Endothelial cell of umbilical vein (primary cell): ENCODE measurements around the gene CASP12. TPM values are rescaled to one million over a fixed set of nuclear protein-coding genes. Genes with fewer than 3 reads are reported as not detected.

Experiments
- BruUV-seq: library from RNA; stranded (reverse); fragments of 400-500 nt; replicated peaks from 2 replicates; lab custom pipeline; 2021; lab: Mats Ljungman, UMichigan
- CTCF ChIA-PET: fragments of 300-600, 350-600 bp; sonication (Branson Sonifier 250); formaldehyde crosslinking; loops from one replicate; lab custom pipeline; 2021; ENCODE audit warnings: antibody characterized with exemption, inconsistent platforms; lab: Charles Lee
- POLR2A ChIA-PET: fragments of 300-600, 350-600 bp; sonication (Branson Sonifier 250); formaldehyde crosslinking; loops from one replicate; lab custom pipeline; 2021; ENCODE audit warnings: antibody characterized with exemption, inconsistent platforms; lab: Charles Lee
- DNase-seq: peaks from one replicate; pipeline ENCODE4 v3.0.0-alpha.2; 2011; ENCODE audit warnings: low read depth, low spot score
- FAIRE-seq: peaks from 2 replicates; lab custom pipeline; 2011; peaks lifted over from hg19 to GRCh38; lab: Jason Lieb, UNC
- H2AFZ ChIP-seq: 2 replicates; pipeline ENCODE4 v1.6.0; 2012; ENCODE audit warnings: low read depth, low read length, control low read depth, inconsistent platforms
- H3K27ac ChIP-seq: 2 replicates; pipeline ENCODE4 v1.5.1; 2011; ENCODE audit warnings: low read depth, mild to moderate bottlenecking, control low read depth, low read length, moderate library complexity; ENCODE audit not compliant: insufficient read depth
- H3K27me3 ChIP-seq, 2 experiments: 2 replicates each; pipeline versions ENCODE4 v1.6.0 to v1.6.1; 2011; ENCODE audit warnings: low read length in 2 of 2, mixed read lengths in 1 of 2; ENCODE audit not compliant: control insufficient read depth in 2 of 2, insufficient read depth in 2 of 2
- H3K36me3 ChIP-seq, 2 experiments: 2 replicates in 1 of 2; 3 replicates in 1 of 2; pipeline ENCODE4 v1.5.1; 2011; ENCODE audit warnings: low read length in 2 of 2, mild to moderate bottlenecking in 1 of 2, moderate library complexity in 1 of 2; ENCODE audit not compliant: control insufficient read depth in 2 of 2, insufficient read depth in 2 of 2; ENCODE audit errors: extremely low read depth in 1 of 2
- H3K4me1 ChIP-seq: 3 replicates; pipeline ENCODE4 v1.5.1; 2011; ENCODE audit warnings: mild to moderate bottlenecking, low read length; ENCODE audit not compliant: control insufficient read depth, insufficient read depth; ENCODE audit errors: extremely low read depth
- H3K4me2 ChIP-seq: 2 replicates; pipeline ENCODE4 v1.6.1; 2011; ENCODE audit warnings: low read length, control low read depth, mixed read lengths; ENCODE audit not compliant: insufficient read depth
- H3K4me3 ChIP-seq, 3 experiments: fragments of 200-600 bp in 1 of 3; sonication (generic), shearing (Covaris generic) in 1 of 3; replicated peaks in 1 of 3; 2 replicates each; pipeline ENCODE4 v1.5.1; 2011 to 2016; ENCODE audit warnings: control low read depth in 3 of 3, low read length in 3 of 3, mild to moderate bottlenecking in 2 of 3, inconsistent platforms in 1 of 3, low read depth in 1 of 3, moderate library complexity in 1 of 3; ENCODE audit not compliant: insufficient read depth in 1 of 3
- H3K79me2 ChIP-seq: 2 replicates; pipeline ENCODE4 v1.6.0; 2012; ENCODE audit warnings: low read length, inconsistent platforms; ENCODE audit not compliant: control insufficient read depth, insufficient read depth
- H3K9ac ChIP-seq: replicated peaks from 2 replicates; pipeline ENCODE3; 2011; ENCODE audit warnings: low read length, control low read depth; ENCODE audit not compliant: insufficient read depth; ENCODE audit errors: extremely low read depth
- H3K9me1 ChIP-seq: replicated peaks from 3 replicates; pipeline ENCODE4 v1.6.0; 2011; ENCODE audit warnings: mild to moderate bottlenecking, low read length; ENCODE audit not compliant: control insufficient read depth, insufficient read depth; ENCODE audit errors: extremely low read depth
- H3K9me3 ChIP-seq: replicated peaks from 2 replicates; pipeline ENCODE4 v1.5.1; 2012; ENCODE audit warnings: low read length, inconsistent platforms; ENCODE audit not compliant: control insufficient read depth, insufficient read depth
- H4K20me1 ChIP-seq: replicated peaks from 2 replicates; pipeline ENCODE3; 2011; ENCODE audit warnings: mild to moderate bottlenecking, low read length; ENCODE audit not compliant: control insufficient read depth, insufficient read depth; ENCODE audit errors: extremely low read depth
- CTCF ChIP-seq, 2 donors: IDR thresholded peaks; 1 replicate in 1 of 2; 2 replicates in 1 of 2; pipeline ENCODE4 v1.5.1; 2011; ENCODE audit warnings: low read length in 2 of 2, mild to moderate bottlenecking in 2 of 2, moderate library complexity in 2 of 2, control low read depth in 1 of 2, inconsistent platforms in 1 of 2, low read depth in 1 of 2; ENCODE audit not compliant: insufficient read depth in 1 of 2; ENCODE audit errors: extremely low read depth in 1 of 2
- EZH2 ChIP-seq: IDR thresholded peaks from 2 replicates; pipeline ENCODE4 v1.6.1; 2012; ENCODE audit warnings: borderline replicate concordance, low read depth, mild to moderate bottlenecking, moderate library complexity, low read length, inconsistent platforms; ENCODE audit not compliant: severe bottlenecking
- FOS ChIP-seq: IDR thresholded peaks from 2 replicates; pipeline ENCODE4 v1.6.1; 2011; ENCODE audit warnings: mild to moderate bottlenecking, low read length, moderate library complexity, borderline replicate concordance; ENCODE audit not compliant: insufficient read depth
- GATA2 ChIP-seq: IDR thresholded peaks from 2 replicates; pipeline ENCODE4 v1.7.0; 2011; ENCODE audit warnings: low read depth, mild to moderate bottlenecking, moderate library complexity, mixed read lengths, low read length; ENCODE audit not compliant: insufficient read length, insufficient read depth
- MAX ChIP-seq: IDR thresholded peaks from 2 replicates; pipeline ENCODE4 v1.6.1; 2011; ENCODE audit not compliant: insufficient read depth, insufficient read length
- MYC ChIP-seq: IDR thresholded peaks from one replicate; pipeline ENCODE4 v1.6.1; 2011; ENCODE audit warnings: mild to moderate bottlenecking, low read depth, low read length
- POLR2AphosphoS5 ChIP-seq: IDR thresholded peaks from 2 replicates; pipeline ENCODE4 v1.6.1; 2012; ENCODE audit warnings: low read depth, mild to moderate bottlenecking, control low read depth, low read length, moderate library complexity; ENCODE audit not compliant: insufficient read depth
- dilution Hi-C: fragments of 300-500 bp; cut with MboI; formaldehyde crosslinking; loops from one replicate; pipeline ENCODE4 v1.15.0; 2019; ENCODE audit warnings: low sequenced_read_pairs; ENCODE audit not compliant: extremely low pct_ligation_motif_present
- intact Hi-C: fragments of 100-400 bp; cut with micrococcal nuclease; formaldehyde crosslinking; loops from one replicate; pipeline ENCODE4 v1.10.0; 2022
- polyA plus RNA-seq, 4 experiments: library from polyadenylated mRNA; depleted of rRNA in 3 of 4; stranded (reverse) in 3 of 4; unstranded in 1 of 4; fragments of >200 nt; gene quantifications; 2 replicates each; pipeline versions ENCODE4 v1.2.1 to v1.2.3, GENCODE V29; 2011 to 2012; ENCODE audit warnings: missing spikeins in 1 of 4
- total RNA-seq: library from RNA; stranded (reverse); gene quantifications from 2 replicates; pipeline ENCODE4 v1.2.3, GENCODE V29; 2021

Gene CASP12
- total and polyA plus RNA-seq, 2 donors (not counting 3 experiments of a cell fraction or from before 2014, with no cell fraction given): 1.4 to 3.9 TPM

GRCh38 chr11:104841185-104841584 lies 57.1 kb downstream of the CASP12 start:
- peak; percentile 24 for DNase-seq
- TF ChIP-seq MAX (no peak), POLR2AphosphoS5 (no peak), MYC (no peak), EZH2 (no peak), CTCF (IDR thresholded peaks at IDR 0.05; ENCODE audit: extremely low read depth in 1 of 2, insufficient read depth in 1 of 2, low read depth in 1 of 2, low read length in 2 of 2) (no peak), FOS (no peak), GATA2 (no peak)
- Histone ChIP-seq H3K9ac (no peak overlapping the region), H4K20me1 (no peaks in the 10 kb centered on the region), H2AFZ (no peak overlapping the region), H3K36me3 (no peaks in the 10 kb centered on the region), H3K4me3 (no peak overlapping the region), H3K9me1 (no peaks in the 10 kb centered on the region), H3K79me2 (no peaks in the 10 kb centered on the region), H3K9me3 (no peaks in the 10 kb centered on the region), H3K27me3 (no peaks in the 10 kb centered on the region), H3K27ac (no peak overlapping the region), H3K4me2 (no peak overlapping the region), H3K4me1 (no peaks in the 10 kb centered on the region)
- no TSS peak for BruUV-seq
- dilution Hi-C loops: no loop called here
- intact Hi-C loops: no loop called here
- ChIA-PET CTCF (interaction anchor here (2.2 kb wide), 1 partner anchor 15 kb away, joined by 5 read pairs; no protein-coding TSS in a partner anchor), POLR2A (no interaction called here)
- no peak for FAIRE-seq
